Measurements from ENCODE around the gene FNTB. TPM values are rescaled to one million over a fixed set of nuclear protein-coding genes. Genes with fewer than 3 reads are reported as not detected.

The FNTB gene
- total and polyA plus RNA-seq, 2 of the 13 experiments (the other 11 are each of a cell fraction or from before 2014, with no cell fraction given): 23.6 to 28.5 TPM

GRCh38 chr14:64970776-64971477, 15.8 kb upstream of the FNTB start:
- CTCF ChIA-PET (ENCODE audit: low intra/inter-chr PET ratio, low total read pairs): no interaction called here
- TF ChIP-seq BRCA1 (CRISPR knock-in tag; IDR thresholded peaks at IDR 0.05) (no peak), BORCS8-MEF2B (CRISPR knock-in tag; IDR thresholded peaks at IDR 0.05) (no peak), ZNF672 (CRISPR knock-in tag; IDR thresholded peaks at IDR 0.05) (no peak), ZNF205 (CRISPR knock-in tag; IDR thresholded peaks at IDR 0.05) (no peak), ZNF670 (CRISPR knock-in tag; IDR thresholded peaks at IDR 0.05; ENCODE audit: borderline replicate concordance) (no peak), TSC22D2 (CRISPR knock-in tag; IDR thresholded peaks at IDR 0.05; ENCODE audit: borderline replicate concordance) (no peak), GPN1 (CRISPR knock-in tag; IDR thresholded peaks at IDR 0.05; ENCODE audit: borderline replicate concordance) (no peak), HMG20B (CRISPR knock-in tag; conservative IDR thresholded peaks at IDR 0.05) (no peak), RAD51 (IDR thresholded peaks at IDR 0.05; ENCODE audit: borderline replicate concordance) (no peak), HMGA1 (CRISPR knock-in tag; conservative IDR thresholded peaks at IDR 0.05) (no peak), E2F2 (CRISPR knock-in tag; IDR thresholded peaks at IDR 0.05; ENCODE audit: borderline replicate concordance) (no peak), MATR3 (CRISPR knock-in tag; IDR thresholded peaks at IDR 0.05) (no peak)
- H4K20me1 ChIP-seq (ENCODE audit: insufficient read depth, low read length): no peaks in the 10 kb centered on the region
- intact Hi-C loops (cut with micrococcal nuclease; ENCODE audit: unreplicated experiment): no loop called here
- H3K36me3 ChIP-seq (replicated peaks in 1 of 2; ENCODE audit: control insufficient read depth in 1 of 2, insufficient read depth in 2 of 2, low read length in 2 of 2): no peaks in the 10 kb centered on the region
- ATAC-seq (peak; percentile 8; the same call in 2 of the 3 replicates), DNase-seq (ENCODE audit: low spot score) (no peak), FAIRE-seq (no peak)
- H3K9me3 ChIP-seq (ENCODE audit: low read length): no peaks in the 10 kb centered on the region
- TSS peak; percentile 47 for BruUV-seq (replicated peaks)
- peak overlapping the region; percentile 74 to 79 (median 74); a peak in 4 of 6 replicates for H3K4me3 ChIP-seq (replicated peaks in 1 of 3; ENCODE audit: insufficient read depth in 1 of 3, low read depth in 2 of 3, low read length in 3 of 3)
- H3K4me1 ChIP-seq (ENCODE audit: insufficient read depth, low read length): peaks cover 31% of the 10 kb centered on the region
- 63% methylated on average over 6 of the region's 8 CpGs for WGBS (ENCODE audit: low lambda C conversion rate)
- H3K4me2 ChIP-seq (ENCODE audit: low read depth, low read length): peak overlapping the region; percentile 92
- H3K27me3 ChIP-seq (ENCODE audit: control insufficient read depth in 1 of 2, insufficient read depth in 2 of 2, low read length in 2 of 2): no peaks in the 10 kb centered on the region; a peak in 1 of 5 replicates
- H3K9ac ChIP-seq (ENCODE audit: insufficient read depth, low read depth, low read length): no peak overlapping the region
- H2AFZ ChIP-seq (ENCODE audit: low read length): no peak overlapping the region
- no peaks in the 10 kb centered on the region for H3K79me2 ChIP-seq (ENCODE audit: insufficient read depth, low read length)
- POLR2A ChIA-PET: interaction anchor here (1.4 to 2.6 kb wide), 4 partner anchors 16 to 32 kb away, joined by 4 to 13 read pairs (median 6); partner anchors contain the start of genes FNTB and GPX2
- no peak overlapping the region for H3K27ac ChIP-seq (ENCODE audit: extremely low read length, insufficient read depth, low read length)
- in situ Hi-C loops (cut with HindIII; ENCODE audit: extremely low pct_ligation_motif_present, low pct_unique_long_range_greater_than_20kb): no loop called here
